Kidney (tissue), 14 donors: ENCODE results near the gene DEXI. TPM values are rescaled to one million over a fixed set of nuclear protein-coding genes. Genes with fewer than 3 reads are reported as not detected.

Experiments used
- DNase-seq, 5 donors: peaks; one replicate each; pipeline ENCODE4 v3.0.0-alpha.2; 2013 to 2020
- FAIRE-seq: peaks from 2 replicates; lab custom pipeline; 2012; peaks lifted over from hg19 to GRCh38; lab: Jason Lieb, UNC
- H3K27ac ChIP-seq, 2 donors: one replicate each; pipeline ENCODE4 v1.7.0; 2013; ENCODE audit warnings: low read depth in 2 of 2, low read length in 2 of 2, inconsistent platforms in 1 of 2
- H3K27me3 ChIP-seq: one replicate; pipeline ENCODE4 v1.7.1; 2013; ENCODE audit warnings: low read length, inconsistent platforms; ENCODE audit not compliant: control insufficient read depth, insufficient read depth
- H3K36me3 ChIP-seq, 3 donors: one replicate each; pipeline versions ENCODE4 v1.7.0 to v1.7.1; 2013; ENCODE audit warnings: low read length in 3 of 3, control low read depth in 1 of 3, inconsistent platforms in 1 of 3; ENCODE audit not compliant: insufficient read depth in 3 of 3, control insufficient read depth in 2 of 3
- H3K4me1 ChIP-seq, 3 donors: one replicate each; pipeline versions ENCODE4 v1.7.0 to v1.7.1; 2013; ENCODE audit warnings: low read length in 3 of 3, inconsistent platforms in 1 of 3, low read depth in 1 of 3; ENCODE audit not compliant: control insufficient read depth in 2 of 3, insufficient read depth in 2 of 3
- H3K4me3 ChIP-seq, 3 donors: one replicate each; pipeline versions ENCODE4 v1.7.0 to v1.8.1; 2013; ENCODE audit warnings: low read length in 3 of 3, control low read depth in 1 of 3, inconsistent platforms in 1 of 3
- H3K9ac ChIP-seq, 3 donors: one replicate each; pipeline versions ENCODE4 v1.7.0 to v1.7.1; 2013; ENCODE audit warnings: low read length in 3 of 3, control low read depth in 1 of 3, inconsistent platforms in 1 of 3
- H3K9me3 ChIP-seq, 3 donors: one replicate each; pipeline versions ENCODE4 v1.7.0 to v1.7.1; 2013; ENCODE audit warnings: low read length in 3 of 3, control low read depth in 1 of 3, inconsistent platforms in 1 of 3; ENCODE audit not compliant: control insufficient read depth in 2 of 3, insufficient read depth in 1 of 3
- intact Hi-C: fragments of 100-400 bp; cut with DNase I; formaldehyde crosslinking; loops from one replicate; pipeline ENCODE4 v1.11.1; 2022
- polyA plus RNA-seq: library from polyadenylated mRNA; stranded (reverse); fragments of 350-450 nt; fragmentation: Illumina TruSeq; extraction: RNeasy Lipid Tissue Mini Kit (QIAGEN cat#74804); gene quantifications from one replicate; pipeline ENCODE4 v1.2.3, GENCODE V29; 2014; ENCODE audit warnings: low read depth, low replicate concordance; ENCODE audit not compliant: insufficient read depth
- total RNA-seq: library from RNA; stranded (reverse); fragmentation: NEBNext Ultra II Directional; extraction: Animal tissue kit (Norgen Biotek cat#: 25700); gene quantifications from one replicate; pipeline ENCODE4 v1.2.1, GENCODE V29; 2021
- TF ChIP-seq, protein P1 (sequence below): IDR thresholded peaks from 3 replicates; pipeline ENCODE4 v1.5.1; 2012; ENCODE audit warnings: mild to moderate bottlenecking, moderate library complexity, borderline replicate concordance; ENCODE audit not compliant: insufficient read depth; ENCODE audit errors: extremely low read depth
- donor health status: control.
- donor health status: control.
- donor health status: control.
- donor health status: control.
- donor health status: control.
- donor health status: DM: yes; HTN: yes; CAD: no.
- donor health status: Normal renal cell carcinoma (clear cell type).

The DEXI gene
- total and polyA plus RNA-seq, 2 donors from 2014 or later, result 31.0 to 46.2 TPM

DNA sequence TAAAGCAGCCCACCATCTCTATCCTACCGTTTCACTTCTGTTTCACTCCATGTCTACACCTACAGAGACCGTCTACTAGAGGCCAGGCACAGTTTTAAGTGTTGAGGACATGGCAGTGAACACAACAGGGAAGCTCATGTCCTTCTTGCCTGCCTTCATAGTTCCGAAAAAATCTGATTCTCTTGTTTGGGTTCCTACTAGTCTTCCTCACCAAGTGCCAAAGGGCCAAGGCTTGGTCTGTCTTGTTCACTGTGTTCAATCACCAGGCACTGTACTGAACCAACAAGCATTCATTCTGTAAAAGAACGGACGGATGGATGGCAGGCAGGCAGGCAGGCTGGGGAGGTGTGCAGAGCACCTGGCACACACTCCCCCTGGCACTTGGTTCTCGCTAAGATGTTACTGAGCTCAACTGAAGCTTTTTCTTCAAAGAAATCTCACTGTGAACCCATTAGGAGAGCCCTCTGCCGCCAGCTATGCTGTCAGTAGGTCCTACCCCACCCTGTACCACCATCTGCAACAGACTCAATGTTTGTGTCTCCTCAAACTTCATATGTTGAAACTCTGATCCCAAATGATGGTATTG is 2.5 kb downstream of the DEXI start:
- Histone ChIP-seq H3K36me3 (no peaks in the 10 kb centered on the region), H3K27me3 (no peaks in the 10 kb centered on the region), H3K4me3 (peak overlapping the region in 2 of 3 donors; percentile 84 to 87), H3K9ac (peak overlapping the region in 1 of 3 donors; percentile 89), H3K9me3 (no peaks in the 10 kb centered on the region), H3K4me1 (peaks cover 0 to 55% (median 50%) of the 10 kb centered on the region in 3 donors), H3K27ac (peak overlapping the region; percentile 52 to 62)
- TF ChIP-seq, protein P1, sequence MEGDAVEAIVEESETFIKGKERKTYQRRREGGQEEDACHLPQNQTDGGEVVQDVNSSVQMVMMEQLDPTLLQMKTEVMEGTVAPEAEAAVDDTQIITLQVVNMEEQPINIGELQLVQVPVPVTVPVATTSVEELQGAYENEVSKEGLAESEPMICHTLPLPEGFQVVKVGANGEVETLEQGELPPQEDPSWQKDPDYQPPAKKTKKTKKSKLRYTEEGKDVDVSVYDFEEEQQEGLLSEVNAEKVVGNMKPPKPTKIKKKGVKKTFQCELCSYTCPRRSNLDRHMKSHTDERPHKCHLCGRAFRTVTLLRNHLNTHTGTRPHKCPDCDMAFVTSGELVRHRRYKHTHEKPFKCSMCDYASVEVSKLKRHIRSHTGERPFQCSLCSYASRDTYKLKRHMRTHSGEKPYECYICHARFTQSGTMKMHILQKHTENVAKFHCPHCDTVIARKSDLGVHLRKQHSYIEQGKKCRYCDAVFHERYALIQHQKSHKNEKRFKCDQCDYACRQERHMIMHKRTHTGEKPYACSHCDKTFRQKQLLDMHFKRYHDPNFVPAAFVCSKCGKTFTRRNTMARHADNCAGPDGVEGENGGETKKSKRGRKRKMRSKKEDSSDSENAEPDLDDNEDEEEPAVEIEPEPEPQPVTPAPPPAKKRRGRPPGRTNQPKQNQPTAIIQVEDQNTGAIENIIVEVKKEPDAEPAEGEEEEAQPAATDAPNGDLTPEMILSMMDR, result no peak
- intact Hi-C loops, result no loop called here
- FAIRE-seq (no peak), DNase-seq (no peak)

DNA sequence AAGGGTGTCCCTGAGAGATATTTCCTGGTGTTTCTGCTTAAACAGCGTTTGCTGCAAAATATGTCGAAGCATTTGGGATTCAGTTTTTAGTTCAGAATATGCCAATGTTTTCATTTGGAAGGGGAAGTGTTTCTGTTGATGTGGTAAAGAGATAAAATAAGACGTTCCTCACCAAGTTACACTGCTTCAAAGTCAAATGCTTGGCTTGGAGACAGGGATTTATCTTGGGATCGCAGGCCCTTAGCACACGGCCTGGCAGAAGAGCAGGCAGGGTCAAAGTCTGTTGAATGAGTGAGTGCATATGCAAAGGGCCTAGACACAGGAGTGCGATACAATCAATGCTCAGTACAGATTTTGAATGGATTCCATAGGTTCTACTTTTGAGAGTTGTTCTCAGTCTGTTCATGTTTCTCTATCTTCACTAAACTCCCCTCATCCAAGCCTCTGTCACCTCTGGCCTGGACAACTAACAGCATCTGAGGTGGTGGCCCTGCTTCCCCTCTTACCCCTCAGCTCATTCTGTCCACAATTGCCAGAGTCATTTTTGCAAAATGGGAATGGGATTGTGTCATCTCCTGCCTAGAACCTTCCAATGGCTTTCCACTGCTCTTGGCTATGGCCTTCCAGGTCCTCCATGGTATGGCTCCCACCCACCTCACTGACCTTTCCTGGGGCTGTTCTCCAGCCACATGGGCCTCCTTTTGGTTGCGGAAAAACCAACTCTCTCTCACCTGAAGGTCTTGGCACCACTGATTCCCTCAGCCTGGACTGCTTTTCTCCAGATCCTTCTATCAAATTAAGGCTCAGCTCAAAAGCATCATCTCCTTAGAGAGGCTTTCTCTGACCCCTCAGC is 3.2 kb downstream of the DEXI start:
- DNase-seq (no peak), FAIRE-seq (no peak)
- Histone ChIP-seq H3K27ac (peak overlapping the region; percentile 52 to 62), H3K4me1 (peaks cover 0 to 60% (median 50%) of the 10 kb centered on the region in 3 donors), H3K4me3 (peak overlapping the region in 2 of 3 donors; percentile 48 to 84), H3K27me3 (no peaks in the 10 kb centered on the region), H3K9ac (no peak overlapping the region), H3K36me3 (no peaks in the 10 kb centered on the region), H3K9me3 (no peaks in the 10 kb centered on the region)
- intact Hi-C loops, result no loop called here
- TF ChIP-seq, protein P1, result no peak

DNA sequence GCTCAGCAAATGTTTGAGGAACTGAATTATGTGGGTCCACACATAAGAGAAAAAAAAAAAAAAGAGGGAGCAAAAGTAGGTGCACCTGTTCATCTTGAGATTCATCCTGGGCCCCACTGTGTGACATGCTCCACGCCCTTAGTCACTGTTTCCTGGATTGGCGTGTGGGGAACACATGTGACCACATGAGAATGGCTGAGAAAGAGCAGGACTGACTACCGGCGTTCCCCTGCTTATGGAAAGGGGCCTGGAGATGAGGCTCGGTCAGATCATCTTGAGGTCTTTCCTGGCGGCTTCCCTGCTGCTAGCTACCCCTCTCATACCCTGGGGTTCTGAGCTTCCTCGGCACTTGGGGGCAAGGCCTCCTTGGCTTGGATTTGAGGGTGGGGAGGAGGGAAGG is 3.9 kb downstream of the DEXI start:
- peaks cover 0 to 58% (median 43%) of the 10 kb centered on the region in 3 donors for H3K4me1 ChIP-seq
- FAIRE-seq, result no peak
- H3K27ac ChIP-seq, result peak overlapping the region; percentile 30 to 59
- H3K36me3 ChIP-seq, result peaks cover 0 to 6% (median 3%) of the 10 kb centered on the region in 3 donors
- no peaks in the 10 kb centered on the region for H3K27me3 ChIP-seq
- peak overlapping the region in 2 of 3 donors; percentile 7 to 84 for H3K4me3 ChIP-seq
- no peak overlapping the region for H3K9ac ChIP-seq
- no peaks in the 10 kb centered on the region for H3K9me3 ChIP-seq
- TF ChIP-seq, protein P1, result no peak
- intact Hi-C loops, result no loop called here
- DNase-seq, result no peak
